K562 (cell line): Measurements from ENCODE around the gene LSS. TPM values are rescaled to one million over a fixed set of nuclear protein-coding genes. Genes with fewer than 3 reads are reported as not detected.

Experiments
- ATAC-seq: fragments of 200-7000 bp; cut with Tn5 transposase; 3 replicates; pipeline ENCODE4 v1.9.1; 2020; ENCODE audit warnings: moderate library complexity
- BruUV-seq: library from RNA; stranded (reverse); fragments of 400-500 nt; replicated peaks from 2 replicates; lab custom pipeline; 2021; lab: Mats Ljungman, UMichigan
- CTCF ChIA-PET: fragments of 300-600 bp; formaldehyde crosslinking; extraction: SDS; loops from one replicate; lab custom pipeline; 2021; ENCODE audit warnings: low intra/inter-chr PET ratio; lab: Yijun Ruan, JAX
- POLR2A ChIA-PET: fragments of 300-600, 350-650 bp; sonication (Branson Sonifier 250); formaldehyde crosslinking; extraction: SDS; loops from one replicate; lab custom pipeline; 2021; ENCODE audit warnings: antibody characterized with exemption, inconsistent platforms; lab: Yijun Ruan, JAX
- DNase-seq, 4 experiments: peaks; one replicate each; pipeline versions ENCODE4 v3.0.0 to v3.0.0-alpha.2; 2011 to 2018; ENCODE audit warnings: low spot score in 3 of 4, mixed read lengths in 3 of 4; ENCODE audit errors: extremely low read depth in 1 of 4
- FAIRE-seq: peaks from 2 replicates; lab custom pipeline; 2011; peaks lifted over from hg19 to GRCh38; lab: Jason Lieb, UNC
- H2AFZ ChIP-seq: 2 replicates; pipeline ENCODE4 v1.6.0; 2011; ENCODE audit warnings: low read depth, low read length, control low read depth, inconsistent platforms
- H3K27ac ChIP-seq: fragments of 200-600 bp; 3 replicates; pipeline ENCODE4 v1.8.0; 2011; ENCODE audit warnings: low read depth, mild to moderate bottlenecking, control low read depth, inconsistent platforms, low read length, moderate library complexity, mixed read lengths; ENCODE audit errors: extremely low read depth
- H3K27me3 ChIP-seq, 2 experiments: fragments of 300-600 bp in 1 of 2; 2 replicates in 1 of 2; 3 replicates in 1 of 2; pipeline versions ENCODE4 v1.6.0 to v1.8.0; 2011; ENCODE audit warnings: inconsistent platforms in 2 of 2, low read length in 2 of 2, mild to moderate bottlenecking in 1 of 2, mixed read lengths in 1 of 2, moderate library complexity in 1 of 2; ENCODE audit not compliant: control insufficient read depth in 2 of 2, insufficient read depth in 2 of 2
- H3K36me3 ChIP-seq: fragments of 300-600 bp; 3 replicates; pipeline ENCODE4 v1.8.0; 2011; ENCODE audit warnings: mild to moderate bottlenecking, low read length, inconsistent platforms; ENCODE audit not compliant: control insufficient read depth, insufficient read depth
- H3K4me1 ChIP-seq, 2 experiments: fragments of 200-600 bp in 1 of 2; replicated peaks in 1 of 2; 2 replicates in 1 of 2; 3 replicates in 1 of 2; pipeline versions ENCODE4 v1.5.1 to v1.8.0; 2011; ENCODE audit warnings: inconsistent platforms in 2 of 2, low read length in 2 of 2, mild to moderate bottlenecking in 1 of 2, mixed read lengths in 1 of 2, moderate library complexity in 1 of 2; ENCODE audit not compliant: control insufficient read depth in 2 of 2, insufficient read depth in 2 of 2
- H3K4me2 ChIP-seq: 2 replicates; pipeline ENCODE4 v1.6.1; 2011; ENCODE audit warnings: low read length, control low read depth, inconsistent platforms, mixed read lengths; ENCODE audit not compliant: insufficient read depth
- H3K4me3 ChIP-seq: fragments of 200-600 bp; sonication (generic), shearing (Covaris generic); 2 replicates; pipeline ENCODE4 v1.5.1; 2016; ENCODE audit warnings: control low read depth, inconsistent platforms
- H3K79me2 ChIP-seq: fragments of 200-600 bp; 3 replicates; pipeline ENCODE4 v1.8.0; 2011; ENCODE audit warnings: low read length, inconsistent platforms; ENCODE audit not compliant: control insufficient read depth, insufficient read depth
- H3K9ac ChIP-seq, 2 experiments: 2 replicates each; pipeline versions ENCODE4 v1.6.0 to v1.6.1; 2011; ENCODE audit warnings: low read depth in 2 of 2, low read length in 2 of 2, control low read depth in 1 of 2, inconsistent platforms in 1 of 2, mild to moderate bottlenecking in 1 of 2, mixed read lengths in 1 of 2; ENCODE audit not compliant: insufficient read depth in 1 of 2
- H3K9me1 ChIP-seq: one replicate; pipeline ENCODE4 v1.6.0; 2011; ENCODE audit warnings: inconsistent platforms, mild to moderate bottlenecking, low read length, moderate library complexity; ENCODE audit not compliant: control insufficient read depth, insufficient read depth
- H3K9me3 ChIP-seq: replicated peaks from 2 replicates; pipeline ENCODE4 v1.5.1; 2011; ENCODE audit warnings: low read depth, low read length, inconsistent platforms; ENCODE audit not compliant: control insufficient read depth, insufficient read depth
- H4K20me1 ChIP-seq: replicated peaks from 2 replicates; pipeline ENCODE4 v1.6.1; 2011; ENCODE audit warnings: low read length, inconsistent platforms, mixed read lengths; ENCODE audit not compliant: control insufficient read depth, insufficient read depth
- BCL6 ChIP-seq: fragments of 250-450 bp; sonication (Bioruptor Pico); IDR thresholded peaks from 2 replicates; pipeline ENCODE4 v1.4.0; 2020
- HMGN3 ChIP-seq: IDR thresholded peaks from 2 replicates; pipeline ENCODE4 v1.6.1; 2011; ENCODE audit warnings: borderline replicate concordance, low read depth, mild to moderate bottlenecking, mixed read lengths, low read length; ENCODE audit not compliant: insufficient read length; ENCODE audit errors: extremely low read depth
- ZNF764 ChIP-seq: fragments of 250-450 bp; sonication (Bioruptor Pico); IDR thresholded peaks from 2 replicates; pipeline ENCODE4 v1.4.0; 2020; ENCODE audit warnings: low read depth, mild to moderate bottlenecking, moderate library complexity
- ZZZ3 ChIP-seq: fragments of 450-650 bp; IDR thresholded peaks from 2 replicates; pipeline ENCODE4 v1.6.1; 2016; ENCODE audit warnings: antibody characterized with exemption, mild to moderate bottlenecking, moderate library complexity
- WGBS: fragments of 100-300 bp; shearing (Covaris generic); methylation state at CpG from one replicate; pipeline ENCODE4 v1.1.6; 2016; ENCODE audit warnings: low coverage, mixed read lengths; ENCODE audit not compliant: insufficient coverage; ENCODE audit errors: missing lambda C conversion rate; 5-methylcytosine and 5-hydroxymethylcytosine counted together
- in situ Hi-C: fragments of 300-500 bp; cut with MboI; formaldehyde crosslinking; loops from 4 replicates; pipeline ENCODE4 v1.15.0; 2018; ENCODE audit warnings: inconsistent platforms, mixed read lengths
- intact Hi-C: fragments of 100-400 bp; cut with micrococcal nuclease; formaldehyde crosslinking; loops from 2 replicates; pipeline ENCODE4 v1.14.2; 2022
- polyA plus RNA-seq, 8 experiments: library from polyadenylated mRNA; depleted of rRNA in 4 of 8; stranded (reverse) in 5 of 8; unstranded in 3 of 8; fragments of >200 nt; fragmentation: Nextera tagmentation in 2 of 8; fragmentation: Illumina TruSeq in 1 of 8; extraction: Ambion mirVana in 2 of 8; extraction: Trizol in 1 of 8; gene quantifications; 2 replicates each; pipeline versions ENCODE4 v1.2.1 to v1.2.3, GENCODE V29; 2011 to 2014; ENCODE audit warnings: inconsistent platforms in 1 of 8, missing spikeins in 1 of 8
- total RNA-seq, 7 experiments: library from RNA; depleted of rRNA in 6 of 7; stranded (reverse); fragments of >200 nt in 6 of 7; fragmentation: Illumina TruSeq in 2 of 7; extraction: Trizol in 2 of 7; gene quantifications; 2 replicates each; pipeline versions ENCODE4 v1.2.1 to v1.2.3, GENCODE V29; 2011 to 2021; ENCODE audit warnings: low replicate concordance in 1 of 7

LSS gene
- total and polyA plus RNA-seq, 9 of the 15 experiments (the other 6 are each of a cell fraction or from before 2014, with no cell fraction given) = 2.2 to 89.5 (median 37.4) TPM

DNA sequence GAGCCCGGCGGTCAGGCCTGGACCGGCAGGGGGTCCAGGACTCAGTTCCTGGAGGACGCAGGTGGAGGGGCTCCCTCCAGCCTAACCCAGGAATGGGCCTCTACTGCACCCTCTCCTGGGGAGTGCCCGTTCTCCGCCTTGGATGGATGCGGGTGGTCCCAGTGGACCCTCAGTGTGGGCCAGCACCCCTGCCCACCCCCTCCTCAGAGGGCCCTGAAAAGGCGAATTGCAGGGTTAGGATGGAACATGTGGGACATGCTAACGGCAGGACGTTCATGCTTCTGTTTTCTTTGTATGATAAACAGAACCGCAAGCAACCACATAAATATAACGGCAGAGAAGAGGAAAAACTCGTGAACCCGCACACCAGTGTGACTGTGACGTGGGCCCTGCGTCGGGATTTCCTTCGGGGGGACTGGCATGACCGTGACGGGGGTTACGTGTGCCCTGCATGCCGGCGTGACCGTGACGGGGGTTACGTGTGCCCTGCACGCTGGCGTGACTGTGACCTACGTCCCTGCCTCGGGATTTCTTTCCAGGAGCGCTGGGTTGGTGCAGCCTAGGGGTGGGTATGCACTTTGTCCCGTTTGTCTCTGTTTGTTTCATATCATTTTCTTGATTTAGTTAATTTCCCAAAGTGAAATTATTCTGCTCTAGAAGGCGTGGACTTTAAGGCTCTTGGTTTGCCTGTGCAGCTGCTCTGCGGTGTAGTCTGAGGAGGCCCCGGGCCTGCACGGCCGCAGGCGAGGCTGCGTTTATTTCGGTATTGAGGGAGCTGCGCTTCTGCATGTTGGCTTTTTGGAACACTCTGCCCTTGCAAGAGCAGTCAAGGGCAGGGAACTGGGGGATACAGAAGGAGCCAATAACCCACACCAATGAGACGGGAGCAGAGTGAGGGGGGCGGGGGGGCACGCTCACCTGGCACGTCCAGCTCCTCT, 76.3 kb downstream of the LSS start:
- Histone ChIP-seq H4K20me1 (no peaks in the 10 kb centered on the region), H3K4me3 (no peak overlapping the region), H3K36me3 (peaks cover 13% of the 10 kb centered on the region; the same call in 2 of the 3 replicates), H2AFZ (peak overlapping the region; percentile 86), H3K4me1 (peaks cover 15 to 77% of the 10 kb centered on the region in 2 experiments), H3K27ac (peak overlapping the region; percentile 74; the same call in 2 of the 3 replicates), H3K79me2 (no peaks in the 10 kb centered on the region; the same call in 2 of the 3 replicates), H3K4me2 (peak overlapping the region; percentile 75), H3K9me3 (no peaks in the 10 kb centered on the region), H3K27me3 (no peaks in the 10 kb centered on the region), H3K9ac (peak overlapping the region; percentile 68 to 87; a peak in 3 of 4 replicates), H3K9me1 (no peaks in the 10 kb centered on the region)
- no peak for ATAC-seq
- no peak for DNase-seq
- TF ChIP-seq ZNF764 (CRISPR knock-in tag) (no peak), ZZZ3 (no peak), HMGN3 (peak; percentile 8), BCL6 (CRISPR knock-in tag) (no peak)
- FAIRE-seq = no peak
- whole genome bisulfite sequencing = 90% methylated on average over 42 of the region's 45 CpGs
- POLR2A ChIA-PET = interaction anchor here (0.6 to 2.1 kb wide), 3 partner anchors 9 to 62 kb away, joined by 3 to 16 read pairs (median 4); no protein-coding TSS in a partner anchor
- intact Hi-C loops (loop anchor here (2.0 to 5.0 kb wide), 3 partner anchors 37 to 75 kb away; partner anchors contain the start of gene LSS), in situ Hi-C loops (no loop called here)
- CTCF ChIA-PET = interaction anchor here (0.7 kb wide), 1 partner anchor 58 kb away, joined by 3 read pairs; no protein-coding TSS in a partner anchor
- BruUV-seq = no TSS peak
